RPMI7951 (cell line): ENCODE results near the gene C5orf47. TPM values are rescaled to one million over a fixed set of nuclear protein-coding genes. Genes with fewer than 3 reads are reported as not detected.

ENCODE experiments used
- DNase-seq: peaks from one replicate; pipeline ENCODE4 v3.0.0-alpha.2; 2012; ENCODE audit warnings: low read depth
- total RNA-seq: library from RNA; depleted of rRNA; stranded (reverse); fragments of >200 nt; shearing (Covaris generic); gene quantifications from 2 replicates; pipeline ENCODE4 v1.2.3, GENCODE V29; 2014; rRNA removed

The C5orf47 gene
- not detected in 2 replicates for total RNA-seq

GRCh38 chr5:173988554-173989431 lies at the start of gene C5orf47:
C5orf47 (plus strand) TSS chr5:173989170; CDS start chr5:173989264, 94 bp downstream.
- DNase-seq, result no peak

GRCh38 chr5:173940269-173940668 lies 48.7 kb upstream of the C5orf47 start:
- no peak for DNase-seq

- no peak for DNase-seq
These were observed 47.9 kb upstream of the C5orf47 start for GRCh38 chr5:173941102-173941501.

- DNase-seq, result no peak
These were observed 47.1 kb upstream of the C5orf47 start for GRCh38 chr5:173941758-173942401.

- DNase-seq, result no peak
These were observed 44.5 kb upstream of the C5orf47 start for GRCh38 chr5:173944511-173944910.

GRCh38 chr5:173945160-173945559 lies 43.8 kb upstream of the C5orf47 start:
- DNase-seq, result no peak

GRCh38 chr5:173946323-173946722 lies 42.6 kb upstream of the C5orf47 start:
- DNase-seq, result no peak

- DNase-seq, result no peak
These were observed 38.1 kb upstream of the C5orf47 start for GRCh38 chr5:173950829-173951228.

- peak; percentile 63 for DNase-seq
These were observed 35.4 kb upstream of the C5orf47 start for GRCh38 chr5:173953528-173954090.

- peak; percentile 35 for DNase-seq
These were observed 34.1 kb upstream of the C5orf47 start for GRCh38 chr5:173954671-173955521.

GRCh38 chr5:173960986-173961385 lies 28.0 kb upstream of the C5orf47 start:
- DNase-seq, result no peak

- DNase-seq, result no peak
These were observed 27.6 kb upstream of the C5orf47 start for GRCh38 chr5:173961418-173961817.

- DNase-seq, result no peak
These were observed 26.5 kb upstream of the C5orf47 start for GRCh38 chr5:173962436-173962972.

- peak; percentile 78 for DNase-seq
These were observed 25.7 kb upstream of the C5orf47 start for GRCh38 chr5:173963182-173963838.

- DNase-seq, result peak; percentile 66
These were observed 25.0 kb upstream of the C5orf47 start for GRCh38 chr5:173963867-173964441.

- DNase-seq, result no peak
These were observed 24.5 kb upstream of the C5orf47 start for GRCh38 chr5:173964506-173964905.

- no peak for DNase-seq
These were observed 21.7 kb upstream of the C5orf47 start for GRCh38 chr5:173967241-173967640.

GRCh38 chr5:173968154-173968797 lies 20.7 kb upstream of the C5orf47 start:
- no peak for DNase-seq

GRCh38 chr5:173969167-173970049 lies 19.6 kb upstream of the C5orf47 start:
- no peak for DNase-seq
